Measurements from ENCODE around the gene TFF3. TPM values are rescaled to one million over a fixed set of nuclear protein-coding genes. Genes with fewer than 3 reads are reported as not detected.
A peak's percentile ranks its signal among the peaks of the same experiment; 100 is the strongest.

Gene TFF3
- total RNA-seq, 1 donor, result not detected

DNA sequence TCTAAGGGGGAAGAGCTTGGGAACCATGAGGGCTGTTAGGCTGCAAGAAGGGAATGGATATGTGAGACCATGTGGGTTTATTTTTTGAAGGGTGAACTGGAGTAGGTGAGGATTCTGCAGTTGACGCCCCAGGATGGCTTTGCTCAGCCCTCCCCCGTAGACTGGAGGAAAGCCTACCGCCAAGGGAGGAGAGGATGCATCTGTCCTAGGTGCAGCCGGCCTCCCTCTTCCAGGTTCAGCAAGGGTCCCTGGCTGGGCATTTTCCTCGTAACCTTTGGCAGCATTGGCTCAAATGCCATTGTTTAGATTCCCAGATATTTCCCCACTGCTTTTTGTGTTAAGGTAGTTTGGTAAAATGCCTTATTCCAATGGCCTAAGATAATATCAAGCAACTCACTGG lies 16.6 kb downstream of the TFF3 start:
- no peak overlapping the region for H2AFZ ChIP-seq (ENCODE audit: low read length)
- no peak overlapping the region for H3K27ac ChIP-seq (ENCODE audit: low read depth, low read length)
- no peaks in the 10 kb centered on the region for H3K4me1 ChIP-seq (ENCODE audit: insufficient read depth, low read length)
- DNase-seq (ENCODE audit: insufficient read length, low spot score, missing footprints), result peak; percentile 29
- H3K4me2 ChIP-seq (ENCODE audit: insufficient read depth, low read length), result no peak overlapping the region
- no peaks in the 10 kb centered on the region for H3K79me2 ChIP-seq (ENCODE audit: insufficient read depth, low read length)
- H3K27me3 ChIP-seq (ENCODE audit: insufficient read depth, low read length), result no peaks in the 10 kb centered on the region
- H4K20me1 ChIP-seq (ENCODE audit: insufficient read depth, low read length), result no peaks in the 10 kb centered on the region
- TF ChIP-seq, protein P1, sequence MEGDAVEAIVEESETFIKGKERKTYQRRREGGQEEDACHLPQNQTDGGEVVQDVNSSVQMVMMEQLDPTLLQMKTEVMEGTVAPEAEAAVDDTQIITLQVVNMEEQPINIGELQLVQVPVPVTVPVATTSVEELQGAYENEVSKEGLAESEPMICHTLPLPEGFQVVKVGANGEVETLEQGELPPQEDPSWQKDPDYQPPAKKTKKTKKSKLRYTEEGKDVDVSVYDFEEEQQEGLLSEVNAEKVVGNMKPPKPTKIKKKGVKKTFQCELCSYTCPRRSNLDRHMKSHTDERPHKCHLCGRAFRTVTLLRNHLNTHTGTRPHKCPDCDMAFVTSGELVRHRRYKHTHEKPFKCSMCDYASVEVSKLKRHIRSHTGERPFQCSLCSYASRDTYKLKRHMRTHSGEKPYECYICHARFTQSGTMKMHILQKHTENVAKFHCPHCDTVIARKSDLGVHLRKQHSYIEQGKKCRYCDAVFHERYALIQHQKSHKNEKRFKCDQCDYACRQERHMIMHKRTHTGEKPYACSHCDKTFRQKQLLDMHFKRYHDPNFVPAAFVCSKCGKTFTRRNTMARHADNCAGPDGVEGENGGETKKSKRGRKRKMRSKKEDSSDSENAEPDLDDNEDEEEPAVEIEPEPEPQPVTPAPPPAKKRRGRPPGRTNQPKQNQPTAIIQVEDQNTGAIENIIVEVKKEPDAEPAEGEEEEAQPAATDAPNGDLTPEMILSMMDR (IDR thresholded peaks at IDR 0.05; ENCODE audit: extremely low read depth, low read depth, low read length), result no peak
- H3K4me3 ChIP-seq (ENCODE audit: insufficient read depth, low read length), result no peak overlapping the region
- H3K36me3 ChIP-seq (ENCODE audit: insufficient read depth, low read length), result no peaks in the 10 kb centered on the region
- no peaks in the 10 kb centered on the region for H3K9me3 ChIP-seq (ENCODE audit: low read depth, low read length)

DNA sequence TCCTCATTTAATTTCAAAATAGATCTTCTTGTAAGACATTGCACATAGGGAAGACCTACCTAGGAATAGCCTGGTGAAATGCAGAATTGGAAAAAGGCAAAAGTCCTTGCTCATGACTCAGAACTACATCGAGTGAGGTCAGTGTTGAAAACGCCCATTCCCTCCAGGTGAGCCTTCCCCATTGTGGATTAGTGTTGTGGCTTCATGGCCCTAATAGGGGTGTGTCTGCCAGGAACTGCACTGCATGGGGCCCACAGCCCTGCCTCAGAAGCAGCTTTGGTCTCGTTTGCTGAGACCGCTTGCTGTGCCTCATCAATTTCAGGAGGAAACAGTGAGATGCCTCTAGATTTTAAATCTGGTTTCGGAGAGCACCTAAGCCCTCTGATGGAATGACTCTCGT lies 17.0 kb downstream of the TFF3 start:
- DNase-seq (ENCODE audit: insufficient read length, low spot score, missing footprints), result peak; percentile 30
- H4K20me1 ChIP-seq (ENCODE audit: insufficient read depth, low read length), result no peaks in the 10 kb centered on the region

DNA sequence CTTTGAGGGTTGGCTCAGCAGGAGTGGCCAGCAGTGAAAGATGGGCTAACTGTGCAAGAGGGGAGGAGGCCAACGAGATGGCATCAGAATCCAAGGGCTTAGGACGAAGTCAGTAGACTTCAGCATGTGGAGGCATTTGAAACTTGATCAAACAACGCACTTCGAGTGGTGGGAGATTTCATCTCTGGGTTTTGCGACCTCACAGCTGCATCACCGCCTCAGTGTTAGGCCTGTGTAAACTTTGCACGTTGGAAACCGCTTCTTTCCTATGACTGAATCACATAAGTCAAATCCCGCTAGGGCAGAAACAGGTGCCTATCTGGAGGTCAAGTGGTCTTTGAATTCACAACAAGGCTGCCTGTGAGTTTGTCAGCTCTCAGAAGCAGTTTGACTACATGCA lies 17.8 kb downstream of the TFF3 start:
- Histone ChIP-seq H3K27ac (ENCODE audit: low read depth, low read length) (no peak overlapping the region), H3K4me1 (ENCODE audit: insufficient read depth, low read length) (no peaks in the 10 kb centered on the region), H2AFZ (ENCODE audit: low read length) (no peak overlapping the region), H3K36me3 (ENCODE audit: insufficient read depth, low read length) (no peaks in the 10 kb centered on the region), H3K4me2 (ENCODE audit: insufficient read depth, low read length) (no peak overlapping the region), H3K9me3 (ENCODE audit: low read depth, low read length) (no peaks in the 10 kb centered on the region), H4K20me1 (ENCODE audit: insufficient read depth, low read length) (no peaks in the 10 kb centered on the region), H3K4me3 (ENCODE audit: insufficient read depth, low read length) (no peak overlapping the region), H3K27me3 (ENCODE audit: insufficient read depth, low read length) (no peaks in the 10 kb centered on the region), H3K79me2 (ENCODE audit: insufficient read depth, low read length) (no peaks in the 10 kb centered on the region)
- TF ChIP-seq, protein P1 (IDR thresholded peaks at IDR 0.05; ENCODE audit: extremely low read depth, low read depth, low read length), result no peak
- no peak for DNase-seq (ENCODE audit: insufficient read length, low spot score, missing footprints)

More for the DNA sequence above, 17.0 kb downstream of the TFF3 start:
- no peak overlapping the region for H3K4me2 ChIP-seq (ENCODE audit: insufficient read depth, low read length)
- no peaks in the 10 kb centered on the region for H3K4me1 ChIP-seq (ENCODE audit: insufficient read depth, low read length)
- H3K4me3 ChIP-seq (ENCODE audit: insufficient read depth, low read length), result no peak overlapping the region
- H3K79me2 ChIP-seq (ENCODE audit: insufficient read depth, low read length), result no peaks in the 10 kb centered on the region
- no peaks in the 10 kb centered on the region for H3K9me3 ChIP-seq (ENCODE audit: low read depth, low read length)
- no peak overlapping the region for H3K27ac ChIP-seq (ENCODE audit: low read depth, low read length)
- H3K27me3 ChIP-seq (ENCODE audit: insufficient read depth, low read length), result no peaks in the 10 kb centered on the region
- H3K36me3 ChIP-seq (ENCODE audit: insufficient read depth, low read length), result no peaks in the 10 kb centered on the region
- TF ChIP-seq, protein P1 (IDR thresholded peaks at IDR 0.05; ENCODE audit: extremely low read depth, low read depth, low read length), result no peak
- H2AFZ ChIP-seq (ENCODE audit: low read length), result no peak overlapping the region

DNA sequence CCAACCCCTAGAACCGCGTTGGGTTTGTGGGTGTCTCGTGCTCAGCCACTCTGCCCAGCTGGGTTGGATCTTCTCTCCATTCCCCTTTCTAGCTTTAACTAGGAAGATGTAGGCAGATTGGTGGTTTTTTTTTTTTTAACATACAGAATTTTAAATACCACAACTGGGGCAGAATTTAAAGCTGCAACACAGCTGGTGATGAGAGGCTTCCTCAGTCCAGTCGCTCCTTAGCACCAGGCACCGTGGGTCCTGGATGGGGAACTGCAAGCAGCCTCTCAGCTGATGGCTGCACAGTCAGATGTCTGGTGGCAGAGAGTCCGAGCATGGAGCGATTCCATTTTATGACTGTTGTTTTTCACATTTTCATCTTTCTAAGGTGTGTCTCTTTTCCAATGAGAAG lies 18.7 kb downstream of the TFF3 start:
- Histone ChIP-seq H2AFZ (ENCODE audit: low read length) (no peak overlapping the region), H3K4me1 (ENCODE audit: insufficient read depth, low read length) (no peaks in the 10 kb centered on the region), H3K4me3 (ENCODE audit: insufficient read depth, low read length) (no peak overlapping the region), H3K4me2 (ENCODE audit: insufficient read depth, low read length) (no peak overlapping the region), H3K36me3 (ENCODE audit: insufficient read depth, low read length) (no peaks in the 10 kb centered on the region), H4K20me1 (ENCODE audit: insufficient read depth, low read length) (no peaks in the 10 kb centered on the region), H3K27ac (ENCODE audit: low read depth, low read length) (no peak overlapping the region), H3K9me3 (ENCODE audit: low read depth, low read length) (no peaks in the 10 kb centered on the region), H3K79me2 (ENCODE audit: insufficient read depth, low read length) (no peaks in the 10 kb centered on the region), H3K27me3 (ENCODE audit: insufficient read depth, low read length) (no peaks in the 10 kb centered on the region)
- no peak for DNase-seq (ENCODE audit: insufficient read length, low spot score, missing footprints)
- TF ChIP-seq, protein P1 (IDR thresholded peaks at IDR 0.05; ENCODE audit: extremely low read depth, low read depth, low read length), result no peak
